HepG2 (cell line): ENCODE results near the gene WDR31. TPM values are rescaled to one million over a fixed set of nuclear protein-coding genes. Genes with fewer than 3 reads are reported as not detected.

Experiments
- ARHGAP35 ChIP-seq: sonication (generic); formaldehyde crosslinking; IDR thresholded peaks from 2 replicates; pipeline ENCODE4 v1.9.0; 2022; ENCODE audit warnings: mild to moderate bottlenecking, inconsistent platforms, moderate library complexity, missing genetic modification reagents, borderline replicate concordance
- CEBPZ ChIP-seq: IDR thresholded peaks from 2 replicates; pipeline ENCODE4 v1.6.1; 2012; ENCODE audit warnings: low read length, improper control_type of control experiment
- FOXK1 ChIP-seq: sonication (generic); formaldehyde crosslinking; IDR thresholded peaks from 2 replicates; pipeline ENCODE4 v1.4.0; 2020; ENCODE audit warnings: low read depth, missing genetic modification reagents, borderline replicate concordance
- FOXP1 ChIP-seq, 2 experiments: fragments of 450-650 bp in 1 of 2; IDR thresholded peaks; 2 replicates each; pipeline ENCODE4 v1.6.1; 2017 to 2018; ENCODE audit warnings: antibody characterized with exemption in 1 of 2
- GZF1 ChIP-seq: sonication (generic); formaldehyde crosslinking; IDR thresholded peaks from 2 replicates; pipeline ENCODE4 v1.5.1; 2020; ENCODE audit warnings: mild to moderate bottlenecking, missing genetic modification reagents
- HDAC6 ChIP-seq: fragments of 200-600 bp; sonication (generic); IDR thresholded peaks from 2 replicates; pipeline ENCODE4 v1.7.0; 2017; ENCODE audit warnings: mild to moderate bottlenecking, antibody characterized with exemption, low read length, low read depth
- HOXA5 ChIP-seq: sonication (generic); formaldehyde crosslinking; IDR thresholded peaks from 2 replicates; pipeline ENCODE4 v1.4.0; 2020; ENCODE audit warnings: missing genetic modification reagents
- KLF13 ChIP-seq: sonication (generic); formaldehyde crosslinking; IDR thresholded peaks from 2 replicates; pipeline ENCODE4 v1.4.0; 2020; ENCODE audit warnings: mild to moderate bottlenecking, missing genetic modification reagents
- MAFG ChIP-seq: sonication (generic); formaldehyde crosslinking; IDR thresholded peaks from 2 replicates; pipeline ENCODE4 v1.5.1; 2020; ENCODE audit warnings: mild to moderate bottlenecking, missing genetic modification reagents
- NFE2 ChIP-seq: sonication (generic); formaldehyde crosslinking; IDR thresholded peaks from 2 replicates; pipeline ENCODE4 v1.4.0; 2020; ENCODE audit warnings: missing genetic modification reagents
- NFYC ChIP-seq: IDR thresholded peaks from 2 replicates; pipeline ENCODE4 v1.6.1; 2016; ENCODE audit warnings: missing genetic modification reagents, missing compliant biosample characterization
- PHF8 ChIP-seq: sonication (generic); formaldehyde crosslinking; IDR thresholded peaks from 2 replicates; pipeline ENCODE4 v1.5.0; 2020; ENCODE audit warnings: missing genetic modification reagents
- RFX1 ChIP-seq: fragments of 450-650 bp; IDR thresholded peaks from 2 replicates; pipeline ENCODE4 v1.6.1; 2017
- SIN3B ChIP-seq: fragments of 150-350 bp; IDR thresholded peaks from 2 replicates; pipeline ENCODE4 v1.6.1; 2014; ENCODE audit warnings: low read length
- SMAD3 ChIP-seq: sonication (generic); formaldehyde crosslinking; IDR thresholded peaks from 2 replicates; pipeline ENCODE4 v1.4.0; 2020; ENCODE audit warnings: missing genetic modification reagents
- SMAD9 ChIP-seq: sonication (generic); formaldehyde crosslinking; IDR thresholded peaks from 2 replicates; pipeline ENCODE4 v1.5.1; 2020; ENCODE audit warnings: mild to moderate bottlenecking, missing genetic modification reagents
- SRSF9 ChIP-seq: fragments of 200-400 bp; formaldehyde crosslinking; IDR thresholded peaks from 2 replicates; pipeline ENCODE4 v1.6.1; 2018; ENCODE audit warnings: borderline replicate concordance, mild to moderate bottlenecking, low read depth, low read length; ENCODE audit not compliant: insufficient read depth, poor library complexity, severe bottlenecking
- ZBTB26 ChIP-seq: IDR thresholded peaks from 2 replicates; pipeline ENCODE4 v1.6.1; 2016; ENCODE audit warnings: missing compliant biosample characterization, missing genetic modification reagents, borderline replicate concordance
- ZNF280B ChIP-seq: sonication (generic); formaldehyde crosslinking; IDR thresholded peaks from 2 replicates; pipeline ENCODE4 v1.5.0; 2020; ENCODE audit warnings: missing genetic modification reagents, mild to moderate bottlenecking, borderline replicate concordance
- ZNF556 ChIP-seq: sonication (generic); formaldehyde crosslinking; IDR thresholded peaks from 2 replicates; pipeline ENCODE4 v1.4.0; 2020; ENCODE audit warnings: mild to moderate bottlenecking, missing genetic modification reagents, borderline replicate concordance
- ZNF605 ChIP-seq: sonication (generic); formaldehyde crosslinking; IDR thresholded peaks from 2 replicates; pipeline ENCODE4 v1.8.0; 2022; ENCODE audit warnings: mild to moderate bottlenecking, missing genetic modification reagents
- ZNF83 ChIP-seq: sonication (generic); formaldehyde crosslinking; IDR thresholded peaks from 2 replicates; pipeline ENCODE4 v1.4.0; 2020; ENCODE audit warnings: missing genetic modification reagents, mild to moderate bottlenecking, borderline replicate concordance
- polyA plus RNA-seq, 8 experiments: library from polyadenylated mRNA; depleted of rRNA in 3 of 8; stranded (reverse) in 7 of 8; unstranded in 1 of 8; fragments of >200 nt; fragmentation: Illumina TruSeq in 4 of 8; extraction: Trizol in 4 of 8; gene quantifications; 2 replicates each; pipeline versions ENCODE4 v1.2.1 to v1.2.3, GENCODE V29; 2011 to 2016; ENCODE audit warnings: low read depth in 4 of 8, missing spikeins in 1 of 8, mixed read lengths in 1 of 8; ENCODE audit not compliant: insufficient read depth in 1 of 8
- total RNA-seq, 5 experiments: library from RNA; depleted of rRNA; stranded (reverse); fragments of >200 nt; fragmentation: Illumina TruSeq; extraction: Trizol; gene quantifications; 2 replicates each; pipeline ENCODE4 v1.2.3, GENCODE V29; 2016; ENCODE audit warnings: low read depth in 1 of 5

WDR31 gene
- total and polyA plus RNA-seq, 2 of the 13 experiments (the other 11 are each of a cell fraction or from before 2014, with no cell fraction given), result 0.33 to 1.7 TPM

- TF ChIP-seq CEBPZ (no peak), SMAD3 (CRISPR knock-in tag) (peak; percentile 57; the same call in 1 of the 2 replicates), ZBTB26 (CRISPR knock-in tag) (no peak; the same call in 1 of the 2 replicates), PHF8 (CRISPR knock-in tag) (peak; percentile 82), SMAD9 (CRISPR knock-in tag) (0 out of 2 replicates have a peak, but pooled peaks have one; percentile 34), ZNF605 (CRISPR knock-in tag) (peak; percentile 9; the same call in 1 of the 2 replicates), NFE2 (CRISPR knock-in tag) (no peak), NFYC (0 out of 2 replicates have a peak, but pooled peaks have one; percentile 31), HOXA5 (CRISPR knock-in tag) (no peak), SRSF9 (no peak), ZNF556 (CRISPR knock-in tag) (peak; percentile 28; the same call in 1 of the 2 replicates), GZF1 (0 out of 2 replicates have a peak, but pooled peaks have one; percentile 72), HDAC6 (no peak), SIN3B (peak; percentile 39; the same call in 1 of the 2 replicates), ZNF83 (peak; percentile 73; the same call in 1 of the 2 replicates), FOXP1 (IDR thresholded peaks at IDR 0.05) (no peak), FOXP1 (CRISPR knock-in tag; IDR thresholded peaks at IDR 0.05) (no peak), ZNF280B (CRISPR knock-in tag) (no peak), KLF13 (CRISPR knock-in tag) (0 out of 2 replicates have a peak, but pooled peaks have one; percentile 50), MAFG (CRISPR knock-in tag) (no peak), ARHGAP35 (peak; percentile 78; the same call in 1 of the 2 replicates), RFX1 (no peak), FOXK1 (no peak)
Measured at GRCh38 chr9:113376634-113377567, 36.8 kb upstream of the WDR31 start, which contains the start of gene HDHD3 (continued).
